Mesodermal cell (in vitro differentiated cells): ENCODE measurements around the gene BMP6. TPM values are rescaled to one million over a fixed set of nuclear protein-coding genes. Genes with fewer than 3 reads are reported as not detected.

Source experiments
- H3K27ac ChIP-seq: 2 replicates; pipeline ENCODE4 v1.7.0; 2013; ENCODE audit warnings: mild to moderate bottlenecking, low read depth, low read length, moderate library complexity; ENCODE audit not compliant: severe bottlenecking
- H3K36me3 ChIP-seq: 2 replicates; pipeline ENCODE4 v1.7.1; 2013; ENCODE audit warnings: mild to moderate bottlenecking, low read length, moderate library complexity; ENCODE audit not compliant: control insufficient read depth, insufficient read depth
- H3K4me1 ChIP-seq: one replicate; pipeline ENCODE4 v1.7.1; 2013; ENCODE audit warnings: mild to moderate bottlenecking, low read length; ENCODE audit not compliant: insufficient read depth, control insufficient read depth, poor library complexity, severe bottlenecking
- H3K4me3 ChIP-seq: 2 replicates; pipeline ENCODE4 v1.7.0; 2013; ENCODE audit warnings: low read length, control low read depth, mild to moderate bottlenecking; ENCODE audit not compliant: insufficient read depth, poor library complexity, severe bottlenecking; ENCODE audit errors: extremely low read depth
- H3K9me3 ChIP-seq: 2 replicates; pipeline ENCODE4 v1.7.1; 2013; ENCODE audit warnings: mild to moderate bottlenecking, low read length, moderate library complexity; ENCODE audit not compliant: control insufficient read depth
- WGBS, 2 experiments: methylation state at CpG; one replicate each; pipeline ENCODE4 v1.1.5; 2013; ENCODE audit warnings: missing lambda C conversion rate in 2 of 2; ENCODE audit not compliant: insufficient coverage in 2 of 2; 5-methylcytosine and 5-hydroxymethylcytosine counted together
- polyA plus RNA-seq, 2 experiments: library from polyadenylated mRNA; stranded (reverse); fragments of 50-300 nt; gene quantifications; one replicate each; pipeline ENCODE4 v1.2.3, GENCODE V29; 2013

Gene BMP6
- polyA plus RNA-seq (2013, experiment 1 of 2) = 17.9 TPM
- 16.8 TPM for polyA plus RNA-seq (2013, experiment 2 of 2)

DNA sequence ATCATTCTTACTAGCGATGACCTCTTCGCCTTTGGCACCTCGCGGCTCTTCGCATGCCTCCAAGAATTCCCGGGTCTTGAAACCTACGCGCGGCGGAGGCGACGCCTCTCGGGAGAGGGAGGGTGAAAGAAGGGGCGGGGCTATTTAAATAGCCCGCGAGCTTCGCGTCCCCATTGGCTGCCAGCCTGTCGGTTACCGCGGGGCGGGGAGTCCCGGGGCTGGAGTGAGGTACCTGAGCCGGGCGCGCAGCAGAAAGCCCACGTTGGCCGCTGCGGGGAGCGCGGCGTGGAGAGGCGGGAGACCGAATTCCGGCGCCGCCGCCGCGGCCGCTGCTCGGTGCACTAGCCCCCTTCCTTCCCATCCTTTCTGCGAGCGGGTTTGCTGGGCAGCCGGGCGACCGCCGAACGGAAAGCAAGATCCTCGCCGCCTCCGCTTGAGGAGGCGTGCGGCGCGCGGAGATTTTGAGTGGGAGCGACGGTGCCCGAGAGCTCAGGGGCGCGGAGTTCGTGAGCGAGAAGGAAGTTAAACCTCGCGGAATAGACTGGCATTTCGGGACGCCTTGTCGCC lies at the start of gene BMP6:
Gene BMP6 (plus strand): TSS at position 251 of the 567 bp plus-strand sequence. CDS start 857 bp downstream, outside the sequence.
- no peak within 1 kb of the TSS for H3K27ac ChIP-seq
- peak within 1 kb of the TSS; percentile 50 for H3K4me3 ChIP-seq
- no peaks in the 10 kb centered on the region for H3K36me3 ChIP-seq
- WGBS, 2 experiments = 0 to 1% methylated on average over 53 to 56 of the region's 69 CpGs
- H3K9me3 ChIP-seq = no peaks in the 10 kb centered on the region
- peaks cover 17% of the 10 kb centered on the region for H3K4me1 ChIP-seq

GRCh38 chr6:7677229-7677628 lies 48.7 kb upstream of the BMP6 start:
- WGBS, 2 experiments = 82 to 87% methylated on average over 3 to 4 of the region's 5 CpGs
- H3K9me3 ChIP-seq = no peaks in the 10 kb centered on the region
- H3K36me3 ChIP-seq = no peaks in the 10 kb centered on the region
- peaks cover 6% of the 10 kb centered on the region for H3K4me1 ChIP-seq
- H3K4me3 ChIP-seq = no peak overlapping the region
- no peak overlapping the region for H3K27ac ChIP-seq

DNA sequence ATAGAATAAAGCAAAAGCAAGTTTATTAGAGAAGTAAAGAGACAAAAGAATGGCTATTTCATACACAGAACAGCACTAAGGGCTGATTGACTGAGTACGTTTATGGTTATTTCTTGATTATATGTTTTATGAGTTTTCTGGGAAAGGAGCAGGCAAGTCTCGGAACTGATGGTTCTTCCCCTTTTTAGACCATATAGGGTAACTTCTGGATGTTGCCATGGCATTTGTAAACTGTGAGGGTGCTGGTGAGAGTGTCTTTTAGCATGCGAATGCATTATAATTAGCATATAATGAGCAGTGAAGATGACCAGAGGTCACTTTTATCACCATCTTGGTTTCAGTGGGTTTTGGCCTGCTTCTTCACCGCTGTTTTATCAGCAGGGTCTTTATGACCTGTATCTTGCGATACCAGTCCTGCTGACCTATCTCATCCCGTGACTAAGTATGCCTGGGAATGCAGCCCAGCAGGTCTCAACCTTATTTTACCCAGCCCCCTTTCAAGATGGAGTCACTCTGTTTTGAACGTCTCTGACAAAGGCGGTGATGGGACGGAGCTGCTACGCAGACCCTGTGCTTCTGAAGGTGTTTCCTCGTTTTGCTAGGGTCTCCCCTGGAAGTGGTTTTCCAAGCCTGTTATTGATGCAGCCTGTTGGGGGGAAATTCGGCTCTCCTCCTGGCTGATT lies 45.4 kb upstream of the BMP6 start:
- H3K27ac ChIP-seq = no peak overlapping the region
- H3K4me1 ChIP-seq = peaks cover 3% of the 10 kb centered on the region
- no peaks in the 10 kb centered on the region for H3K9me3 ChIP-seq
- no peak overlapping the region for H3K4me3 ChIP-seq
- 77 to 85% methylated on average over 9 to 12 of the region's 12 CpGs for WGBS, 2 experiments
- H3K36me3 ChIP-seq = no peaks in the 10 kb centered on the region

DNA sequence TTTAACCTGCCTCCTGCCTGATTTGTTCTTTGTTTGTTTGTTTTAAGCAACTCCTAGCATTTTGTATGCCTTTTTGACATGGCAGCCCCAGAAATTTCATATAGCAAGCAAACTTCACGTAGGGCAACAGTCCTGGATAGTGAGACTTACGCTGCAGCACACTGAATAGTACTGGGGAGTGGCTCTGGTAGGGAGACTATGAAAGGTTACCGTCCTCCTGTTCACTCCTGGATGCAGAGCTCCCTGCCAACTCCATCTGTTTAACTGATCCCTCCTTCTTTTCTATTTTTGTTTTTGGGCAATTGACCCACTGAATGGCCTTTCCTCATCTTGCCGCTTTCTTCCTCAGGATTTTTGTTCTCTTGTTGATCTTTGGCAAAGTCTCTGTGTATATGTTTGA lies 44.5 kb upstream of the BMP6 start:
- 63 to 79% methylated on average over 1 to 3 of the region's 4 CpGs for WGBS, 2 experiments
- Histone ChIP-seq H3K36me3 (no peaks in the 10 kb centered on the region), H3K27ac (no peak overlapping the region), H3K4me3 (no peak overlapping the region), H3K4me1 (peaks cover 3% of the 10 kb centered on the region), H3K9me3 (no peaks in the 10 kb centered on the region)

GRCh38 chr6:7684076-7684475 lies 41.8 kb upstream of the BMP6 start:
- Histone ChIP-seq H3K27ac (no peak overlapping the region), H3K9me3 (no peaks in the 10 kb centered on the region), H3K4me3 (no peak overlapping the region), H3K36me3 (no peaks in the 10 kb centered on the region), H3K4me1 (peaks cover 3% of the 10 kb centered on the region)
- no CpG with 5 or more reads among the region's 1 CpG for WGBS, 2 experiments

GRCh38 chr6:7684843-7685242 lies 41.1 kb upstream of the BMP6 start:
- Histone ChIP-seq H3K4me3 (no peak overlapping the region), H3K36me3 (no peaks in the 10 kb centered on the region), H3K9me3 (no peaks in the 10 kb centered on the region), H3K4me1 (peaks cover 3% of the 10 kb centered on the region), H3K27ac (no peak overlapping the region)
- 19 to 26% methylated on average over 3 of the region's 4 CpGs for WGBS, 2 experiments

DNA sequence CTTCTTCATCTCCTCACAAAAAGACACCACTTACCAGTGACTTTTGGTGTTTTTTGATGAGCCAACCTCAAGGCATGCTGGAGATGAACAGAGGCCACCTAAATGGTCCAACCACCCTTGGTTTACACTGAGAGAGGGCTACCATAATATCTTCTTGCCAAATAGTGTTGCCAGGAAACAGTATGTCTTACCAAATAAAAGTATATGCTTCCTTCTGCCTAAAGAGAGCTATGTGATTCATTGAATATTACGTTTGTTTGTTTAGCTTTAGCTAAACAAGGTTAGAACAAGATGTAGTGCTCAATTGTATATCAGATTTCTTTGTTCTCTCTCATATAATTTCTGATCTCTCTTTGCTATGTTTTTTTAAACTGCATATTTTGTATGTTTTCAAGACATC lies 40.6 kb upstream of the BMP6 start:
- H3K9me3 ChIP-seq = no peaks in the 10 kb centered on the region
- no peak overlapping the region for H3K4me3 ChIP-seq
- WGBS, 2 experiments = no CpG with 5 or more reads among the region's 1 CpG
- H3K36me3 ChIP-seq = no peaks in the 10 kb centered on the region
- no peak overlapping the region for H3K27ac ChIP-seq
- peaks cover 3% of the 10 kb centered on the region for H3K4me1 ChIP-seq

DNA sequence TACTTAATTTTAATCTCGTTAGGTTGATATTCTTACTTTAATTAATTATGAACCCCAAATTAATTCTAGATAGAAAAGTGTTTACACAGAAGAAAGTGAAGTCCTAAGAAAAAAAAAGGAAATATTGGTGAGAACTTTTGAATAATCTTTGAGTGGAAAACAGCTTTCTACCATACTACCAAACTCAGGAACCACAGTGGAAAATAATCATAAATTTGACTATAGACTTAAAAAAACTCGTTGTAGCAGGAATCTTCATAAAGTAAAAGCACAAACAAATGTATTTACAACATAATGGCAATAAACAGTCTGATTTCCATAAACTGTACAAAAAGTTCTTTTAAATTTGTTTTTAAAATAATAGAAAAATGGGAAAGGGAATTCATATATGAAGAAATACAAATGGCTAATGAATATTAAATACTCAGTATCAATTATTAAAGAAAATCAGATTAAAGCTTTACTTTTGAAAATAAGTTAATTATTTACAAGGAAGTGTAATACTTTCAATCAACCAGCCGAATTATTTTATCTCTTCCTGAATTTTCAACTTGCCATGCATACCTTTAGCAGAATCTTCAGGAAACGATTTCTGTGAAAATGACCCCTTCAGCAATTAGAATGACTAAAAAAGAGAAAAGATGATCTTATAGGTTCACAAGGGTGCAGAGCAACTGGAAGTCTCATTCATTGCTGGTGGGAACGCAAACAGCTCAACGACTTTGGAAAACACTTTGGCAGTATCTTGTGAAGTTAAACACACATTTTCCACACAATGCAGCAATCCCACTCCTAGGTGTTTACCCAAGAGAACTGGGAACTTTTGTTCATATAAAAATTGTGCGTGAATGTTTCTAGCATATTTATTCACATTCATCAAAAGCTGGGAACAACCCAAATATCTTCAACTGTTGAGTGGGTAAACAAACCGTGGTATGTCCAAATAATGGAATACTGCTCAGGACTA lies 38.5 kb upstream of the BMP6 start:
- Histone ChIP-seq H3K27ac (no peak overlapping the region), H3K4me1 (peaks cover 11% of the 10 kb centered on the region), H3K9me3 (no peaks in the 10 kb centered on the region), H3K4me3 (no peak overlapping the region), H3K36me3 (no peaks in the 10 kb centered on the region)
- 83 to 90% methylated on average over 2 of the region's 8 CpGs for WGBS, 2 experiments

- no peaks in the 10 kb centered on the region for H3K9me3 ChIP-seq
- H3K27ac ChIP-seq = no peak overlapping the region
- WGBS, 2 experiments = 100% methylated on average over 1 of the region's 2 CpGs; no CpG with 5 or more reads in 1 of the 2 experiments
- H3K4me3 ChIP-seq = no peak overlapping the region
- peaks cover 10% of the 10 kb centered on the region for H3K4me1 ChIP-seq
- H3K36me3 ChIP-seq = no peaks in the 10 kb centered on the region
Measured at GRCh38 chr6:7691021-7691420, 34.9 kb upstream of the BMP6 start.

DNA sequence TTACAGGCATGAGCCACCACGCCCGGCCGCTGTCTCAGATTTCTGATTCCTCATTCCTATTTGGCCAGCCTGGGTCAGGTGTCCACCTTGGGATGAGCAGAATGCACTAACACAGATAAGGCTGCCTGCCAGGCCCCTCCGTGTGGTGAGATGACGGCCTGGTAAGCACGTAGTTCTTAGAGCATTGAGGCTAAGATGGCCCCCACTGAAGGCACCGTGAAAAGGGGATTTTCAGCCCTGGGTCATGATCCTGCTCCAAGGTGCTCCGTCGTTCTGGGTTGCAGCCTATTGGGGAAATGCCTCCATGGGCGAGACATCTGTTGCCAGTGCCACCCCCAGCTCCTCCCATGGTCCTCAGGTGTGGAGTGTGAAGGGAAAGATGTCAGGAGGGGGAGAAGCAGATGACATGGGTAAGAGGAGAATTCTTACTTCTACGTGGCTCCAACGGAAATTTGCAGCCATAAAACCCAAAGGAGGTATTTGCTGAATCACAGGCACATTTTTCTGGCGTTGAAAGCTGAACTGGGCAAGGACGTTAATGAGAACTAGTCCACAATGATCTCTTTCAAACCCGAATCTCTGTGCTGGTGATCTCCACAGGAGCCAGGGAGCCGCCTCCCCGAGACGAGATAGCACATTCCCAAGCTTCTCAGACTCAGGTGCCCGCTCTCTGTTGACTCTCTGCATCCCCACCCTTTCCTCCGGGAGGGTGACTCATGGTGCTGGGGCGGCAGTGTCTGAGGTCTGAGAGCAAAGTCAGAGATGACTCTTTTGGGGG lies 34.0 kb upstream of the BMP6 start:
- Histone ChIP-seq H3K27ac (peak overlapping the region; percentile 84), H3K4me3 (no peak overlapping the region), H3K9me3 (no peaks in the 10 kb centered on the region), H3K36me3 (no peaks in the 10 kb centered on the region), H3K4me1 (peaks cover 12% of the 10 kb centered on the region)
- WGBS, 2 experiments = 56 to 60% methylated on average over 19 to 21 of the region's 21 CpGs
